GM23338 (cell line): ENCODE results near the gene CLEC18B. TPM values are rescaled to one million over a fixed set of nuclear protein-coding genes. Genes with fewer than 3 reads are reported as not detected.
"Not testable (repeated sequence)": the region's sequence is repeated elsewhere in the genome, so short reads cannot be mapped to it uniquely, and the experiment has no call there.

ENCODE experiments used
- ATAC-seq: fragments of 200-7000 bp; cut with Tn5 transposase; 3 replicates; pipeline ENCODE4 v1.9.1; 2020
- DNase-seq: peaks from one replicate; pipeline ENCODE4 v3.0.0-alpha.2; 2015; ENCODE audit warnings: low spot score
- H2AFZ ChIP-seq: fragments of 200-600 bp; sonication (generic); 2 replicates; pipeline ENCODE4 v1.8.0; 2016; ENCODE audit warnings: antibody characterized with exemption, mild to moderate bottlenecking, moderate library complexity
- H3F3A ChIP-seq: fragments of 200-600 bp; sonication (generic); replicated peaks from 2 replicates; pipeline ENCODE4 v1.8.0; 2017; ENCODE audit warnings: antibody characterized with exemption, mixed run types, low read depth
- H3K27ac ChIP-seq: fragments of 200-600 bp; sonication (generic); 2 replicates; pipeline ENCODE4 v1.6.1; 2016; ENCODE audit warnings: low read depth
- H3K27me3 ChIP-seq: fragments of 200-600 bp; sonication (generic); 2 replicates; pipeline ENCODE4 v1.8.0; 2016; ENCODE audit warnings: mild to moderate bottlenecking, mixed run types, moderate library complexity; ENCODE audit not compliant: insufficient read depth
- H3K36me3 ChIP-seq: fragments of 200-600 bp; sonication (generic); 2 replicates; pipeline ENCODE4 v1.8.0; 2016; ENCODE audit warnings: mild to moderate bottlenecking; ENCODE audit not compliant: insufficient read depth
- H3K4me1 ChIP-seq: fragments of 200-600 bp; sonication (generic); 2 replicates; pipeline ENCODE4 v1.8.0; 2016; ENCODE audit warnings: mild to moderate bottlenecking, moderate library complexity; ENCODE audit not compliant: insufficient read depth
- H3K4me2 ChIP-seq: fragments of 200-600 bp; sonication (generic); 2 replicates; pipeline ENCODE4 v1.7.1; 2017; ENCODE audit warnings: mixed run types
- H3K4me3 ChIP-seq: fragments of 200-600 bp; sonication (generic); 2 replicates; pipeline ENCODE4 v1.6.1; 2016; ENCODE audit warnings: mixed run types
- H3K79me2 ChIP-seq: fragments of 200-600 bp; sonication (generic); replicated peaks from 2 replicates; pipeline ENCODE4 v1.8.0; 2017; ENCODE audit warnings: mild to moderate bottlenecking; ENCODE audit not compliant: insufficient read depth
- H3K9me2 ChIP-seq: fragments of 200-600 bp; sonication (generic); 2 replicates; pipeline ENCODE4 v1.8.0; 2017; ENCODE audit not compliant: insufficient read depth
- H4K20me1 ChIP-seq: fragments of 200-600 bp; sonication (generic); replicated peaks from 2 replicates; pipeline ENCODE4 v1.8.0; 2017; ENCODE audit warnings: mild to moderate bottlenecking; ENCODE audit not compliant: insufficient read depth
- H3K27ac Mint-ChIP-seq: 2 replicates; pipeline ENCODE4 v1.8.0; 2020; ENCODE audit warnings: inconsistent platforms, mild to moderate bottlenecking, moderate library complexity, mixed read lengths
- H3K27me3 Mint-ChIP-seq: 3 replicates; pipeline ENCODE4 v1.8.0; 2022; ENCODE audit warnings: low read depth, mild to moderate bottlenecking, moderate library complexity, mixed read lengths, inconsistent platforms; ENCODE audit not compliant: insufficient read depth, poor library complexity
- H3K36me3 Mint-ChIP-seq: 3 replicates; pipeline ENCODE4 v1.8.0; 2021; ENCODE audit warnings: low read depth, mild to moderate bottlenecking, inconsistent platforms, moderate library complexity, mixed read lengths
- H3K4me1 Mint-ChIP-seq: 3 replicates; pipeline ENCODE4 v1.8.0; 2020; ENCODE audit warnings: mild to moderate bottlenecking, inconsistent platforms, mixed read lengths
- H3K4me3 Mint-ChIP-seq: 3 replicates; pipeline ENCODE4 v1.8.0; 2021; ENCODE audit warnings: moderate library complexity, mild to moderate bottlenecking, inconsistent platforms, mixed read lengths
- H3K9me3 Mint-ChIP-seq: 3 replicates; pipeline ENCODE4 v1.8.0; 2020; ENCODE audit warnings: moderate library complexity, mild to moderate bottlenecking, inconsistent platforms, mixed read lengths
- polyA plus RNA-seq: library from polyadenylated mRNA; unstranded; fragments of >200 nt; fragmentation: Nextera tagmentation; extraction: Ambion mirVana; gene quantifications from 2 replicates; pipeline ENCODE4 v1.2.1, GENCODE V29; 2016
- total RNA-seq: library from RNA; depleted of rRNA; stranded (reverse); fragments of >200 nt; shearing (Covaris generic); gene quantifications from 2 replicates; pipeline ENCODE4 v1.2.3, GENCODE V29; 2014

Gene CLEC18B
- total and polyA plus RNA-seq, 2 experiments from 2014 or later, result 0.23 TPM; not detected in 1

GRCh38 chr16:74421482-74421785 is 156 bp upstream of the CLEC18B start:
- not testable (repeated sequence) for H3K27ac Mint-ChIP-seq, H2AFZ ChIP-seq, H3K36me3 ChIP-seq, H3K4me3 Mint-ChIP-seq, H3K4me1 ChIP-seq, H3K4me2 ChIP-seq, H3K27me3 ChIP-seq, H3K79me2 ChIP-seq, H3K27ac ChIP-seq, H3K27me3 Mint-ChIP-seq, DNase-seq, H3K36me3 Mint-ChIP-seq, H3K9me3 Mint-ChIP-seq, H3K9me2 ChIP-seq, H3K4me3 ChIP-seq, H3K4me1 Mint-ChIP-seq, ATAC-seq, H4K20me1 ChIP-seq, H3F3A ChIP-seq

DNA sequence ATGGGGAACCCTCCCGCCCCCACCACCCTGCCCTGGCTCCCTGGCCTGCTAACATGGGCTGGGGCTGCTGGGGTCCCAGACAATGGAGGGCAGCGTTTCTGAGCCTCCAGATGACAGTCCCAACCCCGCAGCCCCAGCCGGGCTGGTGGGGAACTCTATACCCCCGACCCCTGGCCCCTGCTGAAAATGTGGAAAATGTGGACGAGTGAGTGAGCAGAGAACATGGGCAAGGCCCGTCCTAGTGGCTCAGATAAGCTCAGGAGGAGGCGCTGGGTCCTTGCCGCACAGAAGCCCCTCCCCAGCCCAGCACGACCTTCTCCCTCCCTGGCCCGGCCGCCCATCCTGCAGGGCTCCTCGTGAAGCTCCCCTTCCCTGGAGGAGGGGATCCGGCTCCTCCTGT is 1.5 kb downstream of the CLEC18B start:
- peak; percentile 53 for ATAC-seq
- not testable (repeated sequence) for H4K20me1 ChIP-seq, H3K79me2 ChIP-seq, DNase-seq, H3K36me3 ChIP-seq, H3K4me3 ChIP-seq, H3K27ac Mint-ChIP-seq, H3K27me3 Mint-ChIP-seq, H3K27ac ChIP-seq, H3K4me1 Mint-ChIP-seq, H3K4me2 ChIP-seq, H3K4me3 Mint-ChIP-seq, H3F3A ChIP-seq, H3K27me3 ChIP-seq, H3K4me1 ChIP-seq, H2AFZ ChIP-seq, H3K9me2 ChIP-seq, H3K9me3 Mint-ChIP-seq, H3K36me3 Mint-ChIP-seq

DNA sequence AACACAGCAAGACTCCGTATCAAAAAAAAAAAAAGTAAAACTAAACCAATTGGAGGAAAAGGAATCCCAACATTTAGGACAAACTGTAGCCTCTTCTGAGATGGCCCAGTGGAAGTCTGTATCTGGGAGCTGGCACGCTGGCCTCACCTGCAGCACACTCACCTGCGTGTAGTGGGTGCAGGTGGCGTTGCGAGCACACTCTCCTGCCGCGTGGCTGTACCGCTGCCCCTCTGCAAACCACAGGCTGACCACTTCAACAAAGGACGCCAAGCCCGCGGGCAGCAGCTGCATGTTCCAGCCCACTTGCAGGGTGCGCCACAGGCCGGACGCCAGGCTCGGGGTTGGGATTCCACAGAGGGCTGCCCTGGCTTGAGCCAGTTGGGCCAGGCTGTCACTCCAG is 3.4 kb downstream of the CLEC18B start:
- not testable (repeated sequence) for H3K4me1 Mint-ChIP-seq

GRCh38 chr16:74413920-74414319 is 7.4 kb downstream of the CLEC18B start:
- H3K36me3 Mint-ChIP-seq, H3K4me3 ChIP-seq, H3K4me1 Mint-ChIP-seq, H2AFZ ChIP-seq, H3K4me2 ChIP-seq, H3K9me3 Mint-ChIP-seq, H4K20me1 ChIP-seq, H3K9me2 ChIP-seq, H3K4me3 Mint-ChIP-seq, H3K79me2 ChIP-seq, H3K27me3 ChIP-seq, DNase-seq, H3K36me3 ChIP-seq, H3K27me3 Mint-ChIP-seq, H3F3A ChIP-seq, H3K27ac ChIP-seq, H3K4me1 ChIP-seq, H3K27ac Mint-ChIP-seq, ATAC-seq: not testable (repeated sequence)

More for the DNA sequence above, 3.4 kb downstream of the CLEC18B start:
- H3K79me2 ChIP-seq, H3K4me1 ChIP-seq, H3K27me3 Mint-ChIP-seq, H3K36me3 ChIP-seq, H3K4me2 ChIP-seq, H3F3A ChIP-seq, H2AFZ ChIP-seq, H4K20me1 ChIP-seq, H3K27ac ChIP-seq, H3K27ac Mint-ChIP-seq, H3K36me3 Mint-ChIP-seq, DNase-seq, H3K4me3 Mint-ChIP-seq, H3K9me2 ChIP-seq, H3K9me3 Mint-ChIP-seq, H3K27me3 ChIP-seq, ATAC-seq, H3K4me3 ChIP-seq: not testable (repeated sequence)

DNA sequence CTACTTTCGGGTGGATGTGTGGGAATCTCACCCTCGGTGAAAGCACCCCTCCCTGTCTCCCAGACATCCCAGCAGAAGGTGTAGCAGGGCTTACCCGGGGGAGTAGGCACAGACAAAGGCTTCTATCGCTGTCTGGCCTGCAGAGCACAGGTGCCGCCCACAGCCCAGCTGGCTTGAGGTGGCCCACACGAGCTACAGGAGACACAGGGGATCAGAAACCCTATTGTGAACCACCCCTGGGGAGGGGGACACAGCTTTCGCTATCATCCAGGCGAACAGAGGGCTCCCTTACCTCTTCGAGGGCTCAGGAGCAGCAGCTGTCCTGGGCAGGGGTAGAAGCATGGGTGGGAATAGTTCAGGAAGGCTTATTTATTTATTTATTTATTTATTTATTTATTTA is 7.8 kb downstream of the CLEC18B start:
- H3K27ac Mint-ChIP-seq, H3K27me3 ChIP-seq, H3K27ac ChIP-seq, H3K4me3 Mint-ChIP-seq, DNase-seq, H3K4me3 ChIP-seq, H3K4me1 ChIP-seq, ATAC-seq, H2AFZ ChIP-seq, H3K4me1 Mint-ChIP-seq, H3K36me3 ChIP-seq, H3K9me2 ChIP-seq, H3K4me2 ChIP-seq, H3F3A ChIP-seq, H3K36me3 Mint-ChIP-seq, H3K79me2 ChIP-seq, H4K20me1 ChIP-seq, H3K9me3 Mint-ChIP-seq, H3K27me3 Mint-ChIP-seq: not testable (repeated sequence)

DNA sequence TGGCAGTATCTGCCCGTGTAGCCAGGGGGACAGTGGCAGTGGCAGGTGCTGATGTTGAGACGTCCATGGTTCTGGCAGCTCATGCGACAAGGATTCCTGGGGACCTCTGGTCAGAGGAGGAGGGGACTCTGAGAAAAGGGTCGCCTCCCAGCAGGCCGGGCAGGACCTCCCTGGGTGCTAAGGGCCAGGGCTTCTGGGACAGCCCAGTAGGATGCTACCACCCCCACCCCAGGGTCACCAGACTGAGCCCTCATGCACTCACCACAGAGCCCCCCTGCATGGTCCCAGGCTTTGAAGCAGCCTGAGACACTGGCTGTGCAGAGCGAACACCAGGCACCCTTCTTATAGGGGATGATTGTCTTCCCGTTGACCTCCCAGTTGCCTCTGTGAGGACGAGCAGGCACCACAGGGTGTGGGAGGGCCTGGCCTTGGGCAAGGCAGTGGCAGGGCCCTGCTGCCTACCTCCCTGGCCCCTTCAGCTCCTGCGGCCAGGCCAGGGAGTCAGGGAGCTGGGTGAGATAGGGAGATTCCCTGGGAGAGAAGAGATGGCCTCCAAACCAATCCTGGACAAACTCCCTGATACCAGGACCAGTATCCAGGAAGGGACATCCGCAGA is 8.4 kb downstream of the CLEC18B start:
- H3K9me2 ChIP-seq, H3K36me3 ChIP-seq, H3K4me1 Mint-ChIP-seq, H3K4me2 ChIP-seq, H3K27me3 ChIP-seq, H3K27ac ChIP-seq, H2AFZ ChIP-seq, H3K4me3 Mint-ChIP-seq, H3K4me1 ChIP-seq, H3K27ac Mint-ChIP-seq, DNase-seq, H3K27me3 Mint-ChIP-seq, H3K9me3 Mint-ChIP-seq, H3K4me3 ChIP-seq, H3K79me2 ChIP-seq, ATAC-seq, H3F3A ChIP-seq, H3K36me3 Mint-ChIP-seq, H4K20me1 ChIP-seq: not testable (repeated sequence)
